ENCODE data around the gene PHLDB3.

DNA sequence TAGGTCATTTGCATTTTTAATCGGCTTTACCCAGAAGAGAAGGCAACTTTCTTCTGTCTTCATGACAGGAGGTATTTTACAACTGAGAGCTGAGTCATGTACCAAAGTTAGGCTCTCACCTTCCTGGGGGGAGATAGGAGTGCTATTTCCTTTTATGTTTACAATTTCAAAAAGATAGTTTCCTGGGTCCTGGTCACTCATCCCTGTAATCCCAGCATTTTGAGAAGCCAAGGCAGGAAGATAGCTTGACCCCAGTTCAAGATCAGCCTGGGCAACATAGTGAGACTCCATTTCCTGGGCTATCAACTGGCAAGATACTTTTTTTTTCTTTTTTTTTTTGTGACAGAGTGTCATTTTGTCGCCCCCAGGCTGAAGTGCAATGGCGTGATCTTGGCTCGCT lies 46.7 kb downstream of the PHLDB3 start:
- TF ChIP-seq, protein P1, sequence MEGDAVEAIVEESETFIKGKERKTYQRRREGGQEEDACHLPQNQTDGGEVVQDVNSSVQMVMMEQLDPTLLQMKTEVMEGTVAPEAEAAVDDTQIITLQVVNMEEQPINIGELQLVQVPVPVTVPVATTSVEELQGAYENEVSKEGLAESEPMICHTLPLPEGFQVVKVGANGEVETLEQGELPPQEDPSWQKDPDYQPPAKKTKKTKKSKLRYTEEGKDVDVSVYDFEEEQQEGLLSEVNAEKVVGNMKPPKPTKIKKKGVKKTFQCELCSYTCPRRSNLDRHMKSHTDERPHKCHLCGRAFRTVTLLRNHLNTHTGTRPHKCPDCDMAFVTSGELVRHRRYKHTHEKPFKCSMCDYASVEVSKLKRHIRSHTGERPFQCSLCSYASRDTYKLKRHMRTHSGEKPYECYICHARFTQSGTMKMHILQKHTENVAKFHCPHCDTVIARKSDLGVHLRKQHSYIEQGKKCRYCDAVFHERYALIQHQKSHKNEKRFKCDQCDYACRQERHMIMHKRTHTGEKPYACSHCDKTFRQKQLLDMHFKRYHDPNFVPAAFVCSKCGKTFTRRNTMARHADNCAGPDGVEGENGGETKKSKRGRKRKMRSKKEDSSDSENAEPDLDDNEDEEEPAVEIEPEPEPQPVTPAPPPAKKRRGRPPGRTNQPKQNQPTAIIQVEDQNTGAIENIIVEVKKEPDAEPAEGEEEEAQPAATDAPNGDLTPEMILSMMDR (IDR thresholded peaks at IDR 0.05): no peak
- TF ChIP-seq EZH2 (IDR thresholded peaks at IDR 0.05): no peak
- TF ChIP-seq EZH2phosphoT487 (IDR thresholded peaks at IDR 0.05): no peak

Data from neural progenitor cell (in vitro differentiated cells).